Neural crest cell (in vitro differentiated cells): ENCODE measurements around the gene DUSP9. TPM values are rescaled to one million over a fixed set of nuclear protein-coding genes. Genes with fewer than 3 reads are reported as not detected.
A peak's percentile ranks its signal among the peaks of the same experiment; 100 is the strongest.

Source experiments
- DNase-seq: peaks from one replicate; pipeline ENCODE4 v3.0.0; 2021; ENCODE audit warnings: low read depth, mixed read lengths, low spot score
- H3K27ac Mint-ChIP-seq: one replicate; pipeline ENCODE4 v1.8.0; 2021; ENCODE audit warnings: mild to moderate bottlenecking, mixed read lengths; ENCODE audit not compliant: unreplicated experiment
- H3K27me3 Mint-ChIP-seq: 2 replicates; pipeline ENCODE4 v1.8.0; 2021; ENCODE audit warnings: low read depth, mild to moderate bottlenecking, mixed read lengths
- H3K36me3 Mint-ChIP-seq: 2 replicates; pipeline ENCODE4 v1.8.0; 2021; ENCODE audit warnings: low read depth, mild to moderate bottlenecking, mixed read lengths
- H3K4me1 Mint-ChIP-seq: 2 replicates; pipeline ENCODE4 v1.8.0; 2021; ENCODE audit warnings: mixed read lengths
- H3K4me3 Mint-ChIP-seq: one replicate; pipeline ENCODE4 v1.8.0; 2021; ENCODE audit warnings: mild to moderate bottlenecking, mixed read lengths
- H3K9me3 Mint-ChIP-seq: 2 replicates; pipeline ENCODE4 v1.8.0; 2021; ENCODE audit warnings: mixed read lengths
- total RNA-seq: library from RNA; stranded (reverse); gene quantifications from 2 replicates; pipeline ENCODE4 v1.2.1, GENCODE V29; 2021
- TF ChIP-seq, protein P1 (sequence below): fragments of 200-600 bp; sonication (generic); conservative IDR thresholded peaks from 2 replicates; pipeline ENCODE4 v1.5.0; 2021; ENCODE audit warnings: antibody characterized with exemption, mild to moderate bottlenecking

DUSP9 gene
- total RNA-seq, 1 donor from 2014 or later = 1.7 TPM

DNA sequence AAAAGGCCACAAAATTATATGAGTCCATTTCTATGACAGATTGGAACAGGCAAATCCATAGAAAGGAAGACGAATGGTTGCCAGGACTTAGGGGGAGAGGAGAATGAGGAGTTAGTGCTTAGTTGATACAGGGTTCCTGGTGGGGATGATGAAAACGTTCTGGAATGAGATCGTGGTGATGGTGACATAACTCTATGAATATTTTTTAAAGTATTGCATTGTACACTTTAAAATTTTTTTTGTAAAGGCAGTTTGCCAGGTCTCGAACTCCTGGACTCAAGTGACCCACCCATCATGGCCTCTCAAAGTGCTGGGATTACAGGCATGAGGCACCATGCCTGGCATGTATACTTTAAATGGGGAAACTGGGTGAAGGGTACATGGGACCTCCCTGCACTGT, 38.2 kb upstream of the DUSP9 start:
- Mint-ChIP-seq H3K27ac (no peak overlapping the region), H3K9me3 (no peaks in the 10 kb centered on the region), H3K4me1 (no peaks in the 10 kb centered on the region), H3K4me3 (peak overlapping the region; percentile 0), H3K36me3 (no peaks in the 10 kb centered on the region), H3K27me3 (peaks cover 5% of the 10 kb centered on the region)
- DNase-seq = no peak
- TF ChIP-seq, protein P1, sequence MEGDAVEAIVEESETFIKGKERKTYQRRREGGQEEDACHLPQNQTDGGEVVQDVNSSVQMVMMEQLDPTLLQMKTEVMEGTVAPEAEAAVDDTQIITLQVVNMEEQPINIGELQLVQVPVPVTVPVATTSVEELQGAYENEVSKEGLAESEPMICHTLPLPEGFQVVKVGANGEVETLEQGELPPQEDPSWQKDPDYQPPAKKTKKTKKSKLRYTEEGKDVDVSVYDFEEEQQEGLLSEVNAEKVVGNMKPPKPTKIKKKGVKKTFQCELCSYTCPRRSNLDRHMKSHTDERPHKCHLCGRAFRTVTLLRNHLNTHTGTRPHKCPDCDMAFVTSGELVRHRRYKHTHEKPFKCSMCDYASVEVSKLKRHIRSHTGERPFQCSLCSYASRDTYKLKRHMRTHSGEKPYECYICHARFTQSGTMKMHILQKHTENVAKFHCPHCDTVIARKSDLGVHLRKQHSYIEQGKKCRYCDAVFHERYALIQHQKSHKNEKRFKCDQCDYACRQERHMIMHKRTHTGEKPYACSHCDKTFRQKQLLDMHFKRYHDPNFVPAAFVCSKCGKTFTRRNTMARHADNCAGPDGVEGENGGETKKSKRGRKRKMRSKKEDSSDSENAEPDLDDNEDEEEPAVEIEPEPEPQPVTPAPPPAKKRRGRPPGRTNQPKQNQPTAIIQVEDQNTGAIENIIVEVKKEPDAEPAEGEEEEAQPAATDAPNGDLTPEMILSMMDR = no peak

DNA sequence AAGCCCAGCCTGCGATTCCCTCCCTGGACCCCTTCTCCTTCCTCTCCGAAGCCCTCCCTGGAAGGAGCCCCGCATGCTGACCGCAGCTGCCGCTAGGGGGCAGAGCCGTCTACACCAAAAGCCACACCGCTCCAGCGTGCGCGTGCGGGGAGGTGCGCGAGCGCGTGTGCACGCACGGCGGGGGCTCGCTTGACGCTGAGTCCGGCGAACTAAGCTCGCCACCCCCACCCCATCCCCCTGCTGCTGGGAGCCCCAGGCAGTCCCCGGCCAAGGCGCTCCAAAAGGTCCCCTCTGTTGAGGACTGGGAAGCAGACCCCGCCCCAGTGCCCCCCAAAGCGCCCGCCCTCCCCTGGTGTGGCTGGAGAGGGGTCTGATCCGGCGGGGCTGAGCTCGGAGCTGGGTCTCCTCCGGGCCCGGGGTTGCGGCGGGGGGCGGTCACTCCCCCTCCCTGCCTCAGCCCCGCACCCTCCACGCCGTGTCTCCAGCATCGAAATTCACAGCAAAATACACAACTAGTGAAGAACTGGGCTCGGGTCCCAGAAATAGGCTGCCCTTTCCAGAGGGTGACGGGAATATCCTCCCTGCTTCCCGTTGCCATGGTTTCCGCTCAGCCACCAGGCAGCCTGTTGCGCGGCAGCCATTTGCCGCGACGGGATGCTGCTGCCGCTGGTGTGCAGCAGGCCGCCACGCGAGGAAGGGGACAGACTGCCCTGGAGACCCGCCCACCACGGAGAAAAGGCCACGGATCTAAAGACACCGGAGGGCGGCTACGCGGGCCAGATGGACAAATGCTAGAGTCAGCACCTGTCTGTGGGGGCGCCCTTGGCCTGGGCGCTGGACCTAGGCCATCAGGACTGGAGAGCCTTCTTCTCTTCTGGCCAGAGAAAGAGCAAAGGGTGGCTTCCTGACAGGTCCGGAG, 36.8 kb upstream of the DUSP9 start:
- no peak overlapping the region for H3K27ac Mint-ChIP-seq
- no peaks in the 10 kb centered on the region for H3K36me3 Mint-ChIP-seq
- H3K9me3 Mint-ChIP-seq = no peaks in the 10 kb centered on the region
- H3K27me3 Mint-ChIP-seq = peaks cover 17% of the 10 kb centered on the region
- peak; percentile 78 for DNase-seq
- no peaks in the 10 kb centered on the region for H3K4me1 Mint-ChIP-seq
- TF ChIP-seq, protein P1 = peak; percentile 77
- H3K4me3 Mint-ChIP-seq = peak overlapping the region; percentile 83

DNA sequence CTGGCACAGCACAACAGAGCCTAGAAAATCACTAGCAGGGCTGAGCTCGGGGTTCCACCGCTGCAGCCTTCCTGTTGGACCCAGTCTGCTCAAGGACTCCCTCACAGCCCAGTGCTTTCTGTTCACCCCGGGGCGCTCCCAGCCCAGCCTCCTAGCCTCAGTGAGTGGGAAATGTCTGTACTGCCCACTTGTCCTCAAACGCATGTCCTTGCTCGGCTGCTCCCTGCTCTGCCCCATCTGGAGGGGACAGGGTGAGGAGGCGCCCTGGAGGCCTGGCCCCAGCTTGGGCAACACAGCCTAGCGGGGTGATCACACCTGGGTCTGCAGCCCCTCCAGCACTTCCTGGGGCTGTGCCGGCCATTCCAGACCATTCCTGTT, 36.2 kb upstream of the DUSP9 start:
- no peak overlapping the region for H3K4me3 Mint-ChIP-seq
- no peaks in the 10 kb centered on the region for H3K9me3 Mint-ChIP-seq
- H3K27ac Mint-ChIP-seq = no peak overlapping the region
- H3K27me3 Mint-ChIP-seq = peaks cover 23% of the 10 kb centered on the region
- TF ChIP-seq, protein P1 = no peak
- H3K4me1 Mint-ChIP-seq = no peaks in the 10 kb centered on the region
- no peak for DNase-seq
- H3K36me3 Mint-ChIP-seq = no peaks in the 10 kb centered on the region

DNA sequence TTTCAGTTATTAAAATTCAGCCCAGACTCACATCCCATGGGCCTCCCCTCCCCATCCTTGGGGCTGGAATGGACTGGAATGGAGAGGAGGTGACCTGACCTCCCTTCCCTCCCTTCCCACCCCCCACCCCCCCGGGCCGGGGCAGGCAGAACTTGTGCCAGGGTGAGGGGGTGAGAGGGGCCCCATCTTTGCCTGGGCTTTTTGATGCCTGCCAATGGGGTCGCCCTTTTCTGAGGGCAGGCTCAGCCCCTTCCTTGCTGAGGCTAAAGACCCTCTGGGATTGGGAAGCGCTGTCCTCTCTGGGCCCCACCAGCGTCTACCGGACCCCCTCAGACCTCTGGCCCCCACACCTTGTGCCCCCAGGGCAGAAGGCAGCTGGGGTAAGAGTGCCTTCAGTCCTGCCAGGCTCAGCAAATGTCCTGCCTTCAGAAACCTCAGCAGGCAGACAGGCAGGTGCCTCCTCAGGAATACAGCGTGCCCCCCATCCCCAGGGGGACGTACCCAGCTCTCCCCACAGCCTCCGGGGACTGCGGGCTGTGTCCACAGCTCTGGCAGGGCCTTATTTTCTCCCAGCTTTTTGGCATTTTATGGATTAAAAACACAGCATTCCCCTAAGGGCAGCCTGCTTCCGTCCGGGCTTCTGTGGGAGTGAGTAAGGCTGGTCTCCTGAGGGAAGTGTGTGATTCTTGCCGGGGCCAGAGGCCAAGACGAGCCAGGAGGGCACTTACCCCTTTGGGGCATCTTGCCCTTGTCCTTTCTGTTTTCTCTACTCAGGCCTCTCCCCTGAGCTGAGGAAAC, 35.5 kb upstream of the DUSP9 start:
- no peak overlapping the region for H3K27ac Mint-ChIP-seq
- H3K4me3 Mint-ChIP-seq = peak overlapping the region; percentile 65
- H3K36me3 Mint-ChIP-seq = no peaks in the 10 kb centered on the region
- TF ChIP-seq, protein P1 = no peak
- peaks cover 30% of the 10 kb centered on the region for H3K27me3 Mint-ChIP-seq
- H3K4me1 Mint-ChIP-seq = no peaks in the 10 kb centered on the region
- H3K9me3 Mint-ChIP-seq = no peaks in the 10 kb centered on the region
- DNase-seq = no peak

DNA sequence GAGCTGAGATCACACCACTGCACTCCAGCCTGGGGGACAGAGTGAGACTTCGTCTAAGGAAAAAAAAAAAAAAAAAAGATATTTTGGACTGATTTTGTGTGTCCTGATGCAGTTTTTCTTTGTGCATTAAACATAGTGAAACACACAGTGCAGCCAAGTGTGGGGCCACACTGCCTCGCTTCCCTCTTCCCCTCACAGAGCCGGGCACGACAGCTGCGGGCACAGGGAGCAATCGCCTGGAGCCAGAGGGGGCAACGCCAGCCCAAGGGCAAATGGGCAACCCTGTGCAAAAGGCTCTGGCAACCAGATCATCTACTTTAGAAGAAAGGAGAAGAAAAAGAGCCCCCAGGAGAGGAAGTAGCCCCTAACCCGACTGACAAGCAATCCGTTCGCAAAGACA, 34.6 kb upstream of the DUSP9 start:
- H3K4me1 Mint-ChIP-seq = no peaks in the 10 kb centered on the region
- H3K4me3 Mint-ChIP-seq = no peak overlapping the region
- H3K9me3 Mint-ChIP-seq = no peaks in the 10 kb centered on the region
- TF ChIP-seq, protein P1 = no peak
- DNase-seq = no peak
- peaks cover 38% of the 10 kb centered on the region for H3K27me3 Mint-ChIP-seq
- H3K27ac Mint-ChIP-seq = no peak overlapping the region
- H3K36me3 Mint-ChIP-seq = no peaks in the 10 kb centered on the region
